Psoas muscle (tissue), 8 donors: ENCODE measurements around the gene RANBP17. TPM values are rescaled to one million over a fixed set of nuclear protein-coding genes. Genes with fewer than 3 reads are reported as not detected.

Experiments used
- ATAC-seq, 4 donors: fragments of 200-7000 bp; cut with Tn5 transposase; one replicate each; pipeline ENCODE4 v1.9.1; 2020; ENCODE audit warnings: moderate library complexity in 3 of 4, mild to moderate bottlenecking in 2 of 4
- DNase-seq, 2 donors: peaks; one replicate each; pipeline ENCODE4 v3.0.0-alpha.2; 2020
- H3K27ac ChIP-seq: fragments of 200-600 bp; one replicate; pipeline ENCODE4 v1.8.0; 2022
- H3K27me3 ChIP-seq, 3 donors: fragments of 200-600 bp in 1 of 3; one replicate each; pipeline versions ENCODE4 v1.6.1 to v1.8.0; 2013 to 2022; ENCODE audit warnings: low read length in 2 of 3, mild to moderate bottlenecking in 2 of 3, moderate library complexity in 1 of 3; ENCODE audit not compliant: insufficient read depth in 3 of 3
- H3K36me3 ChIP-seq, 2 donors: fragments of 200-600 bp in 1 of 2; one replicate each; pipeline versions ENCODE4 v1.6.1 to v1.8.0; 2013 to 2022; ENCODE audit warnings: low read depth in 1 of 2, mild to moderate bottlenecking in 1 of 2, moderate library complexity in 1 of 2; ENCODE audit not compliant: insufficient read depth in 1 of 2
- H3K4me1 ChIP-seq: fragments of 200-600 bp; one replicate; pipeline ENCODE4 v1.8.0; 2022
- H3K4me3 ChIP-seq: fragments of 200-600 bp; one replicate; pipeline ENCODE4 v1.8.0; 2022; ENCODE audit warnings: mild to moderate bottlenecking
- H3K9me3 ChIP-seq: fragments of 200-600 bp; one replicate; pipeline ENCODE4 v1.8.0; 2022
- WGBS, 3 donors: extraction: QIAGEN DNeasy Blood & Tissue Kit; methylation state at CpG; one replicate each; pipeline versions ENCODE4 v1.1.6 to v1.1.7; 2013; 5-methylcytosine and 5-hydroxymethylcytosine counted together
- intact Hi-C, 2 donors: fragments of 100-400 bp; cut with DNase I; formaldehyde crosslinking; loops; one replicate each; pipeline versions ENCODE4 v1.11.0 to v1.14.2; 2022
- polyA plus RNA-seq, 3 donors: library from polyadenylated mRNA; stranded (reverse); fragments of 200-250 nt; gene quantifications; one replicate each; pipeline ENCODE4 v1.2.3, GENCODE V29; 2013
- total RNA-seq, 4 donors: library from RNA; stranded (reverse); fragmentation: NEBNext Ultra II Directional in 2 of 4; extraction: Animal tissue kit (Norgen Biotek cat#: 25700) in 2 of 4; gene quantifications; one replicate each; pipeline versions ENCODE4 v1.2.1 to v1.2.4, GENCODE V29; 2021 to 2023
- TF ChIP-seq, protein P1 (sequence below): fragments of 200-600 bp; IDR thresholded peaks from one replicate; pipeline ENCODE4 v1.8.0; 2022; ENCODE audit warnings: antibody characterized with exemption
- donor health status: healthy with polysubstance abuse.
- donor health status: DM: no; HTN: no; CAD: no; lungs with moderate emphysema.
- donor health status: Bipolar disorder and iron deficiency.
- donor health status: healthy.
- donor health status: DM: yes; HTN: yes; CAD: no.
- donor health status: DM: no; HTN: no; CAD: no.
- donor health status: DM: no; HTN: no; CAD: no.
- donor health status: DM: yes; HTN: yes; CAD: no.

Gene RANBP17
- total and polyA plus RNA-seq, 7 donors, result 0.03 to 3.2 (median 1.0) TPM

DNA sequence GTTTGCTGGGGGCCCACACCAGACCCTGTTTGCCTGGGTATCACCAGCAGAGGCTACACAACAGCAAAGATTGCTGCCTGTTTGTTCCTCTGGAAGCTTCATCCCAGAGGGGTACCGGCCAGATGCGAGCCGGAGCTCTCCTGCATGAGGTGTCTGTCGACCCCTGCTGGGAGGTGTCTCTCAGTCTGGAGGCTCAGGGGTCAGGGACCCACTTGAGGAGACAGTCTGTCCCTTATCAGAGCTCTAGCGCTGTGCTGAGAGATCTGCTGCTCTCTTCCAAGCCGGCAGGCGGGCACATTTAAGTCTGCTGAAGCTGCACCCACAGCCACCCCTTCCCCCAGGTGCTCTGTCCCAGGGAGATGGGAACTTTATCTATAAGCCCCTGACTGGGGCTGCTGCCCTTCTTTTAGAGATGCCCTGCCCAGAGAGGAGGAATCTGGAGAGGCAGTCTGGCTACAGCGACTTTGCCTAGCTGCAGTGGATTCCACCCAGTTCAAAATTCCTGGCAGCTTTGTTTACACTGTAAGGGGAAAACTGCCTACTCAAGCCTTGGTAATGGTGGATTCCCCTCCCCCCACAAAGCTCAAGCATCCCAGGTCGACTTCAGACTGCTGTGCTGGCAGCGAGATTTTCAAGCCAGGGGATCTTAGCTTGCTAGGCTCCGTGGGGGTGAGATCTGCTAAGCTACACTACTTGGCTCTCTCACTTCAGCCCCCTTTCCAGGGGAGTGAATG, 241.2 kb downstream of the RANBP17 start:
- intact Hi-C loops, result no loop called here
- 68 to 82% (median 80%) methylated on average over 11 of the region's 11 CpGs for WGBS, 3 donors

DNA sequence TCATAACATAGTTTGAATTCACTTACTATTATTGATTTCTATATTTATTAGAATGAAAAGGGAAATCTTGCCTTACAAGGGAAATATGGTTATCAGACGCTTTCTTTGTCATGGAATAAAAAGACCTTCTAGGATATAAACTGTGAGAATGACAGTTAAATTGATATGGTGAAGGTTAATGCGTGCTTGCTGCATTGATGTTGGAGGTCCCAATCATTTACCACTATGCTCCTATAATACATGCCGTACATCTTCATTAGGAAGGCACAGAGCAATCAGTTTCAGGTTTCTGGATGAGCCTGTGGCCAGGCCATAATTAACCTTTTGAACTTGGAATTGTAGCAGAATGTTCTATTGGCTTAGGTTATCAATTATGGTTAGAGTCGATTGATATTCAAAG, 245.9 kb downstream of the RANBP17 start:
- intact Hi-C loops, result no loop called here
- no peaks in the 10 kb centered on the region for H3K27me3 ChIP-seq
- no peaks in the 10 kb centered on the region for H3K4me1 ChIP-seq
- ATAC-seq (no peak), DNase-seq (no peak)
- TF ChIP-seq, protein P1, sequence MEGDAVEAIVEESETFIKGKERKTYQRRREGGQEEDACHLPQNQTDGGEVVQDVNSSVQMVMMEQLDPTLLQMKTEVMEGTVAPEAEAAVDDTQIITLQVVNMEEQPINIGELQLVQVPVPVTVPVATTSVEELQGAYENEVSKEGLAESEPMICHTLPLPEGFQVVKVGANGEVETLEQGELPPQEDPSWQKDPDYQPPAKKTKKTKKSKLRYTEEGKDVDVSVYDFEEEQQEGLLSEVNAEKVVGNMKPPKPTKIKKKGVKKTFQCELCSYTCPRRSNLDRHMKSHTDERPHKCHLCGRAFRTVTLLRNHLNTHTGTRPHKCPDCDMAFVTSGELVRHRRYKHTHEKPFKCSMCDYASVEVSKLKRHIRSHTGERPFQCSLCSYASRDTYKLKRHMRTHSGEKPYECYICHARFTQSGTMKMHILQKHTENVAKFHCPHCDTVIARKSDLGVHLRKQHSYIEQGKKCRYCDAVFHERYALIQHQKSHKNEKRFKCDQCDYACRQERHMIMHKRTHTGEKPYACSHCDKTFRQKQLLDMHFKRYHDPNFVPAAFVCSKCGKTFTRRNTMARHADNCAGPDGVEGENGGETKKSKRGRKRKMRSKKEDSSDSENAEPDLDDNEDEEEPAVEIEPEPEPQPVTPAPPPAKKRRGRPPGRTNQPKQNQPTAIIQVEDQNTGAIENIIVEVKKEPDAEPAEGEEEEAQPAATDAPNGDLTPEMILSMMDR, result no peak
- WGBS, 3 donors, result 89 to 92% (median 90%) methylated on average over 4 of the region's 4 CpGs
- no peak overlapping the region for H3K4me3 ChIP-seq
- H3K36me3 ChIP-seq, result peaks cover 0 to 2% of the 10 kb centered on the region in 2 donors
- no peaks in the 10 kb centered on the region for H3K9me3 ChIP-seq
- no peak overlapping the region for H3K27ac ChIP-seq

More for the DNA sequence above, 241.2 kb downstream of the RANBP17 start:
- no peak for ATAC-seq
- no peaks in the 10 kb centered on the region for H3K4me1 ChIP-seq
- no peak for DNase-seq
- H3K27ac ChIP-seq, result no peak overlapping the region
- TF ChIP-seq, protein P1, result no peak
- H3K9me3 ChIP-seq, result no peaks in the 10 kb centered on the region
- no peak overlapping the region for H3K4me3 ChIP-seq
- H3K36me3 ChIP-seq, result peaks cover 0 to 2% of the 10 kb centered on the region in 2 donors
- H3K27me3 ChIP-seq, result no peaks in the 10 kb centered on the region

DNA sequence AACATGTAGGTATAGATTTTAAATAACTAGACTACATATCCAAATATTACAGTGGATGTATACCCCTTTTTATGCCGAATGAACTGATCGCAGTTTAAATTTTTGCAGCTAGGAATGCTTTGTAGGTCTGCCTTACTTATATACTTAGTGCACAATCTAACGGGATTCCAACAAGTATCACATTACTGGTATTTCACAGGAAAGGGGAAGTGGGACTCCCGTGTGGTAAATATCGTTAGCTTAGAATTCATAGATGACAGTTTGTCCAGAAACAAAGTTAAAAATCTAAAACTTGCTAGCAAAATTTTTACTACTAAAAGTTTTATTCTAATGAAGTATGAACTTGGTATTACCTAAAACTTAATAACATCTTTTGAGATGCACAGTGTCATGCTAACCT, 253.7 kb downstream of the RANBP17 start:
- TF ChIP-seq, protein P1, result no peak
- intact Hi-C loops, result no loop called here
- WGBS, 3 donors, result 54 to 59% (median 57%) methylated on average over 5 of the region's 5 CpGs
- DNase-seq (no peak), ATAC-seq (no peak)
- no peaks in the 10 kb centered on the region for H3K9me3 ChIP-seq
- no peak overlapping the region for H3K4me3 ChIP-seq
- H3K27ac ChIP-seq, result no peak overlapping the region
- H3K4me1 ChIP-seq, result no peaks in the 10 kb centered on the region
- H3K27me3 ChIP-seq, result no peaks in the 10 kb centered on the region
- no peaks in the 10 kb centered on the region for H3K36me3 ChIP-seq

DNA sequence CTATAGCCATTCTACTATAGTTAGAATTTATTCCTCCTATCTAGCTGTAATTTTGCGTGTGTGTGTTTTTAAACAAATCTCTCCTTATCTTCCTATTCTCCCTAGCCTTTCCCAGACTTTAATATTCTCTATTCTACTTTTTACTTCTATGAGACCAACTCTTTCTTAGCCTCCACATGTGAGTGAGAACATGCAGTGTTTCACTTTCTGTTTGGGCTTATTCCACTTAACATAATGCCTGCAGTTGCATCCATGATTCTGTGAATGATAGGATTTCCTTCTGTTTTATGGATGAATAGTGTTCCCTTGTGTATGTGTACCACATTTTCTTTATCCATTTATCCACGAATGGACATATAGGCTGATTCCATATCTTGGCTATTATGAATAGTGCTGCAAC, 254.9 kb downstream of the RANBP17 start:
- Histone ChIP-seq H3K27ac (no peak overlapping the region), H3K27me3 (no peaks in the 10 kb centered on the region), H3K36me3 (no peaks in the 10 kb centered on the region), H3K9me3 (no peaks in the 10 kb centered on the region), H3K4me3 (no peak overlapping the region), H3K4me1 (no peaks in the 10 kb centered on the region)
- intact Hi-C loops, result no loop called here
- 90 to 92% (median 92%) methylated on average over 2 of the region's 2 CpGs for WGBS, 3 donors
- DNase-seq (no peak), ATAC-seq (no peak)
- TF ChIP-seq, protein P1, result no peak
